Glutamatergic neuron (in vitro differentiated cells): ENCODE data around the gene PGAP3. TPM values are rescaled to one million over a fixed set of nuclear protein-coding genes. Genes with fewer than 3 reads are reported as not detected.

ENCODE experiments used
- DNase-seq: peaks from one replicate; pipeline ENCODE4 v3.0.0; 2022
- H3K27ac Mint-ChIP-seq: one replicate; pipeline ENCODE4 v1.8.0; 2020; ENCODE audit warnings: mild to moderate bottlenecking, mixed read lengths, inconsistent platforms; ENCODE audit not compliant: unreplicated experiment
- H3K27me3 Mint-ChIP-seq: one replicate; pipeline ENCODE4 v1.8.0; 2020; ENCODE audit warnings: mild to moderate bottlenecking, moderate library complexity, mixed read lengths, inconsistent platforms; ENCODE audit not compliant: unreplicated experiment
- H3K36me3 Mint-ChIP-seq: one replicate; pipeline ENCODE4 v1.8.0; 2020; ENCODE audit warnings: mild to moderate bottlenecking, mixed read lengths, inconsistent platforms; ENCODE audit not compliant: unreplicated experiment
- H3K4me1 Mint-ChIP-seq: one replicate; pipeline ENCODE4 v1.8.0; 2020; ENCODE audit warnings: mild to moderate bottlenecking, low read depth, mixed read lengths, inconsistent platforms; ENCODE audit not compliant: unreplicated experiment
- H3K4me3 Mint-ChIP-seq: one replicate; pipeline ENCODE4 v1.8.0; 2020; ENCODE audit warnings: mild to moderate bottlenecking, mixed read lengths, inconsistent platforms; ENCODE audit not compliant: unreplicated experiment
- H3K9me3 Mint-ChIP-seq: one replicate; pipeline ENCODE4 v1.8.0; 2020; ENCODE audit warnings: mild to moderate bottlenecking, moderate library complexity, mixed read lengths, inconsistent platforms; ENCODE audit not compliant: unreplicated experiment
- total RNA-seq: library from RNA; stranded (reverse); fragmentation: NEBNext Ultra II Directional; extraction: Animal tissue kit (Norgen Biotek cat#: 25700); gene quantifications from one replicate; pipeline ENCODE4 v1.2.1, GENCODE V29; 2021; ENCODE audit not compliant: unreplicated experiment
- TF ChIP-seq, protein P1 (sequence below): fragments of 200-600 bp; sonication (generic); IDR thresholded peaks from one replicate; pipeline ENCODE4 v1.5.0; 2021; ENCODE audit not compliant: partially characterized antibody, unreplicated experiment

PGAP3 gene
- total RNA-seq, 1 donor from 2014 or later, result 10.7 TPM

DNA sequence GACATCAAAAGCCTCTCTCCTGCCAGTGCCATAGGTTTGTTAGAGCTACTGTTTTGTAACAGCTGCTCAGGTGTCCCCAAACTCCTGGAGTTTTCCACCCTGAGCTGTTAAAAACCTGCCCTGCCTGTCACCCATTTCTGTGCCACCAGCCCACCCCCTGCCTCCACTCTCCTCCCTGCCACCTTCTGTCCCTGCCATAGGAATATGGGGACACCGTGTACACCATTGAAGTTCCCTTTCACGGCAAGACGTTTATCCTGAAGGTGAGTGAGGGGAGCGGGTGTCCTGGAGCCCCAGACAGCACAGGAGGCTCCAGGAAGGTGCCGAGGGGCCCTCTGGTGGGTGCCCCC is 27.9 kb downstream of the PGAP3 start:
- H3K36me3 Mint-ChIP-seq, result no peaks in the 10 kb centered on the region
- peaks cover 2% of the 10 kb centered on the region for H3K9me3 Mint-ChIP-seq
- peaks cover 5% of the 10 kb centered on the region for H3K4me1 Mint-ChIP-seq
- H3K27me3 Mint-ChIP-seq, result peaks cover 8% of the 10 kb centered on the region
- DNase-seq, result no peak
- TF ChIP-seq, protein P1, sequence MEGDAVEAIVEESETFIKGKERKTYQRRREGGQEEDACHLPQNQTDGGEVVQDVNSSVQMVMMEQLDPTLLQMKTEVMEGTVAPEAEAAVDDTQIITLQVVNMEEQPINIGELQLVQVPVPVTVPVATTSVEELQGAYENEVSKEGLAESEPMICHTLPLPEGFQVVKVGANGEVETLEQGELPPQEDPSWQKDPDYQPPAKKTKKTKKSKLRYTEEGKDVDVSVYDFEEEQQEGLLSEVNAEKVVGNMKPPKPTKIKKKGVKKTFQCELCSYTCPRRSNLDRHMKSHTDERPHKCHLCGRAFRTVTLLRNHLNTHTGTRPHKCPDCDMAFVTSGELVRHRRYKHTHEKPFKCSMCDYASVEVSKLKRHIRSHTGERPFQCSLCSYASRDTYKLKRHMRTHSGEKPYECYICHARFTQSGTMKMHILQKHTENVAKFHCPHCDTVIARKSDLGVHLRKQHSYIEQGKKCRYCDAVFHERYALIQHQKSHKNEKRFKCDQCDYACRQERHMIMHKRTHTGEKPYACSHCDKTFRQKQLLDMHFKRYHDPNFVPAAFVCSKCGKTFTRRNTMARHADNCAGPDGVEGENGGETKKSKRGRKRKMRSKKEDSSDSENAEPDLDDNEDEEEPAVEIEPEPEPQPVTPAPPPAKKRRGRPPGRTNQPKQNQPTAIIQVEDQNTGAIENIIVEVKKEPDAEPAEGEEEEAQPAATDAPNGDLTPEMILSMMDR, result no peak
- no peak overlapping the region for H3K27ac Mint-ChIP-seq
- no peak overlapping the region for H3K4me3 Mint-ChIP-seq

DNA sequence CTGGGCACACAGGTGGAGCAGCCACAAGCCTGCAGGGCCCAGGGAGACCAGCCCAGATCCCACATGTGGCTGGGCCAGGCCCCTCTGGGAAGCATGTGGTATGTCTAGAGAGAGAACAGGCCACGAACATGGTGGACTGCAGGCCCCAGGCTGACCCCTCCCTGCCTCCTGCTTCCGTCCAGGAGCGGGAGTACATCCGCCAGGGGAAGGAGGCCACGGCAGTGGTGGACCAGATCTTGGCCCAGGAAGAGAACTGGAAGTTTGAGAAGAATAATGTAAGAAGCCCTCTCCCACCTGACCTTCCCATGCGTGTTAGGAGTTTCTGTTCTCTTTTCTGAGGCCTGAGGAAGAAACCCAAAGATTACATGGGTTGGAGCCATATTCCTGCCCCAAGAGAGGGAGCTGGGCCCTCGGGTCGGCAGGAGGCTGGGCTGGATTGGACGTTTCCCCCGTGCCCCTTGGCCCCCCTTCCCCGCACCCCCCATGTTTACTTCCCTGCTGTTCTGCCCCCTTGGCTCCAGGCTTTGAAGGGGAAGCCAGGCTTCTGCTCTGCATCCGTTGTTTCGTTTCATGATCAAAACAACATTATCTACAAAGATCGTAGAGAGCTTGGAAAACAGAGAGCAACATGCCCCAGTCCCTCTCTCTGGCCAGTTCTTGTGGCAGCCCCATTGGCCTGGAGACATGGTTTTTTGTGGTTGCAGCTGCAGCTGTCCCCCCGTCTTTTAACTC is 28.4 kb downstream of the PGAP3 start:
- H3K27ac Mint-ChIP-seq, result no peak overlapping the region
- H3K4me3 Mint-ChIP-seq, result no peak overlapping the region
- H3K4me1 Mint-ChIP-seq, result peaks cover 5% of the 10 kb centered on the region
- H3K36me3 Mint-ChIP-seq, result no peaks in the 10 kb centered on the region
- TF ChIP-seq, protein P1, result no peak
- peaks cover 9% of the 10 kb centered on the region for H3K27me3 Mint-ChIP-seq
- no peak for DNase-seq
- peaks cover 2% of the 10 kb centered on the region for H3K9me3 Mint-ChIP-seq

DNA sequence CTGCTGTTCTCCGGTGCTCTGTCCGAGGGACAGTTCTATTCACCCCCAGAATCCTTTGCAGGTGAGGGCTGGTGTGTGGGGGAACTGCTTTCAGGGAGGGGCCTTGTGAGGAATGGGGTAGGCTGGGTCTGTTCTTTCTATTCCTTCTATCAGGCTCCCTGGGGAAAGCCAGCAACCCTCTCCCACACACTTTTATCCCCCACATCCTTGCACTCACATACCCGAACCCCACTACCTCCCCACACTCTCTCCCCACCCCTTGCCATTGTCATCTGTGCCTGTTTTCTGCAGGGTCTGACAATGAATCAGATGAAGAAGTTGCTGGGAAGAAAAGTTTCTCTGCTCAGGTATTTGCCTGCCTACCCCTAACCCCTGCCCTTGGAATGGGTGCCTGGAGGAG is 29.1 kb downstream of the PGAP3 start:
- TF ChIP-seq, protein P1, result no peak
- Mint-ChIP-seq H3K36me3 (no peaks in the 10 kb centered on the region), H3K27me3 (peaks cover 9% of the 10 kb centered on the region), H3K4me1 (peaks cover 2% of the 10 kb centered on the region), H3K4me3 (no peak overlapping the region), H3K27ac (no peak overlapping the region), H3K9me3 (peaks cover 2% of the 10 kb centered on the region)
- no peak for DNase-seq

DNA sequence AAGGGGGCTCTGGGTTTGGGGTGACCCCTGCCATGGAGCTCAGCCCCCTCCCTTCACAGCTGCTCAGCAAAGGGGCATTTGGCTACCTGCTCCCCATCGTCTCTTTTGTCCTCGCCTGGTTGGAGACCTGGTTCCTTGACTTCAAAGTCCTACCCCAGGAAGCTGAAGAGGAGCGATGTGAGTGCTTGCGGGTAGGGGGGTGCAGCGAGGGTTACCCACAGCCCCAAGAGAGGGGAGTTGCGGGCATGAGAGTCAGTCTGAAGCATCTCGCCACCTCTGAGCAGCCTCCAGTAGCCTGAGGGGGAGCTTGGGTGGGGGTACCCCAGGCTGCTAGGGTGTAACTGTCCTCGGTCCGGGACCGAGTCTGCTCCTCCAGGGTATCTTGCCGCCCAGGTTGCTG is 29.5 kb downstream of the PGAP3 start:
- no peak overlapping the region for H3K27ac Mint-ChIP-seq
- H3K9me3 Mint-ChIP-seq, result peaks cover 2% of the 10 kb centered on the region
- TF ChIP-seq, protein P1, result no peak
- no peak overlapping the region for H3K4me3 Mint-ChIP-seq
- H3K4me1 Mint-ChIP-seq, result peaks cover 2% of the 10 kb centered on the region
- no peaks in the 10 kb centered on the region for H3K36me3 Mint-ChIP-seq
- no peak for DNase-seq
- H3K27me3 Mint-ChIP-seq, result peaks cover 9% of the 10 kb centered on the region

DNA sequence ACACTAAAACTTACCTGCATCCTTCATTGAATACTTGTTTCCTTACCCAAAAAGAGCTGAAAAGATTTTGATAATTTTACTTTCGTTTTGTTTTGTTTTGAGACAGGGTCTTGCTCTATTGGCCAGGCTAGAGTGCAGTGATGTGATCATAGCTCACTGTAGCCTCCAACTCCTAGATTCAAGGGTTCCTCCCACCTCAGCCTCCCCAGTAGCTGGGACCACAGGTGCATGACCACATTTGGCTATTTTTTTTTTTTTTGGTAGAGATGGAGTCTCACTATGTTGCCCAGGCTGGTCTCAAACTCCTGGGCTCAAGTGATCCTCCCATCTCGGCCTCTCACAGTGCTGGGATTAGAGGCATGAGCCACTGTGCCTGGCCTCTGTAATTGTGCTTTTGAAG is 32.8 kb downstream of the PGAP3 start:
- Mint-ChIP-seq H3K4me1 (no peaks in the 10 kb centered on the region), H3K27me3 (peaks cover 12% of the 10 kb centered on the region), H3K36me3 (no peaks in the 10 kb centered on the region), H3K4me3 (no peak overlapping the region), H3K27ac (no peak overlapping the region), H3K9me3 (peaks cover 4% of the 10 kb centered on the region)
- DNase-seq, result no peak
- TF ChIP-seq, protein P1, result no peak
